Mesothelial cell of epicardium (in vitro differentiated cells): ENCODE results near the gene SRPK2. TPM values are rescaled to one million over a fixed set of nuclear protein-coding genes. Genes with fewer than 3 reads are reported as not detected.

Source experiments
- DNase-seq, 2 experiments: peaks; one replicate each; pipeline ENCODE4 v3.0.0; 2021; ENCODE audit warnings: low spot score in 2 of 2; ENCODE audit not compliant: unreplicated experiment in 2 of 2
- H3K27ac Mint-ChIP-seq: 2 replicates; pipeline ENCODE4 v1.8.0; 2021; ENCODE audit warnings: mixed read lengths
- H3K27me3 Mint-ChIP-seq: 2 replicates; pipeline ENCODE4 v1.8.0; 2021; ENCODE audit warnings: low read depth, mixed read lengths
- H3K36me3 Mint-ChIP-seq: 2 replicates; pipeline ENCODE4 v1.8.0; 2021; ENCODE audit warnings: mixed read lengths
- H3K4me1 Mint-ChIP-seq: 2 replicates; pipeline ENCODE4 v1.8.0; 2021; ENCODE audit warnings: mixed read lengths
- H3K4me3 Mint-ChIP-seq: 2 replicates; pipeline ENCODE4 v1.8.0; 2021; ENCODE audit warnings: mild to moderate bottlenecking, moderate library complexity, mixed read lengths
- H3K9me3 Mint-ChIP-seq: 2 replicates; pipeline ENCODE4 v1.8.0; 2021; ENCODE audit warnings: mixed read lengths
- CTCF ChIP-seq: fragments of 200-600 bp; sonication (generic); IDR thresholded peaks from one replicate; pipeline ENCODE4 v1.5.0; 2021; ENCODE audit warnings: antibody characterized with exemption; ENCODE audit not compliant: unreplicated experiment
- total RNA-seq: library from RNA; stranded (reverse); gene quantifications from 3 replicates; pipeline ENCODE4 v1.2.1, GENCODE V29; 2021

Gene SRPK2
- total RNA-seq, 1 donor from 2014 or later: 51.4 TPM

DNA sequence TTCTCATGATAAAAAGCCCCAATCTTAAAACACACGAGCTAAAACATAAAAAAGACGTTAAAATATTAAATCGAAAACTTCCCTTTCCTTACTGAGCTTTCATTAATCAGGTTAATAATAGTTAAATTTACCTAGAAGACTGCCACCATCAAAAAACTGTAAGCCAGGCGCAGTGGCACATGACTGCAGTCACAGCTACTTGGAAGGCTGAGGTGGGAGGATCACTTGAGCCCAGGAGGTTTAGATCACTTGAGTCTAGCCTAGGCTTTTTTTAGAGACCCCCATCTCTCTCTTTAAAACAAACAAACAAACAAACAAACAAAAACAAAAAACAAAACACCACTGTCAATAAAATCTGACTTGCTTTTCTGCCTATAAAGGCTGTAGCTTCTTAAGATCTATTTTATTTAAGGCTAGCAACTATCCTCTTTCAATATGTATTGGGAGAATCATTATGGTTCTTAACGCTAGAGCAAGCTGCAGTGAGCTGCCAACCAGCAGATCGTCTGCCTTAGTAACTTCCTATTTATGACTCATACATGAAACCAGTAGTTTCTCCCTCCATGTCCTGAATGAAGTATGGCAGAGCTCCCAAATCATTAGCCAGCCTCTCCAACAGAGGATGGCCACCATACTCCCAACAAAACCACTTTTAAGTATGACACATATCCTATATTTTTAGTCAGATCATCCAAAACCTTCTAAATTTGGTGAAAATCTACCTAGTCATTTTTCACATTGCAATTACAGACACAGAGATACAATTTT, 163.7 kb downstream of the SRPK2 start:
- Mint-ChIP-seq H3K4me1 (peaks cover 17% of the 10 kb centered on the region), H3K36me3 (peaks cover 13% of the 10 kb centered on the region), H3K4me3 (no peak overlapping the region), H3K27me3 (no peaks in the 10 kb centered on the region), H3K27ac (peak overlapping the region; percentile 72), H3K9me3 (peaks cover 9% of the 10 kb centered on the region)
- no peak for TF ChIP-seq CTCF
- no peak for DNase-seq

GRCh38 chr7:105222953-105223352, 165.8 kb downstream of the SRPK2 start:
- TF ChIP-seq CTCF: no peak
- Mint-ChIP-seq H3K27ac (peak overlapping the region; percentile 1), H3K27me3 (no peaks in the 10 kb centered on the region), H3K9me3 (peaks cover 9% of the 10 kb centered on the region), H3K4me3 (no peak overlapping the region), H3K36me3 (peaks cover 8% of the 10 kb centered on the region), H3K4me1 (peaks cover 15% of the 10 kb centered on the region)
- DNase-seq: no peak

DNA sequence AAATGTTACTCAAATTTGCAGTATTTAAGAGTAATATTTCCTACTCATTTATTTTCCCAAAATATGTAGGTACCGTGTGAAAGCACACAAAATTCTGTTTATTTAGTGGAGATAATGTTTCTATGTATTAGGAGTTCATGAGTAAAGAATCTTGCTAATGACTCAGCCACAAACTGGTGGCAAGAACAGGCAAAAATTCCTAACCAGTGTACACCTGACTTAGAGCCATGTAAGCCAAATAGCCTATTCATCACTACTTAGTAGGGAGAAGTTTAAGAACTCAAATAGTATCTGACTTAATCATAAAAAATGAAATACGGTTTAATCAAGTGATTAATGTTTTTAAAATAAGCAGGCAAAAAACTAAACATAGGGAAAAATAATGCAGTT, 169.0 kb downstream of the SRPK2 start:
- Mint-ChIP-seq H3K36me3 (peaks cover 7% of the 10 kb centered on the region), H3K27ac (no peak overlapping the region), H3K27me3 (no peaks in the 10 kb centered on the region), H3K9me3 (peaks cover 8% of the 10 kb centered on the region), H3K4me1 (peaks cover 13% of the 10 kb centered on the region), H3K4me3 (no peak overlapping the region)
- DNase-seq: no peak
- TF ChIP-seq CTCF: no peak

- Mint-ChIP-seq H3K9me3 (peaks cover 10% of the 10 kb centered on the region), H3K27ac (no peak overlapping the region), H3K36me3 (peaks cover 8% of the 10 kb centered on the region), H3K27me3 (no peaks in the 10 kb centered on the region), H3K4me1 (peaks cover 13% of the 10 kb centered on the region), H3K4me3 (no peak overlapping the region)
- no peak for DNase-seq
- TF ChIP-seq CTCF: no peak
Observed at GRCh38 chr7:105218939-105219770, 169.6 kb downstream of the SRPK2 start.

DNA sequence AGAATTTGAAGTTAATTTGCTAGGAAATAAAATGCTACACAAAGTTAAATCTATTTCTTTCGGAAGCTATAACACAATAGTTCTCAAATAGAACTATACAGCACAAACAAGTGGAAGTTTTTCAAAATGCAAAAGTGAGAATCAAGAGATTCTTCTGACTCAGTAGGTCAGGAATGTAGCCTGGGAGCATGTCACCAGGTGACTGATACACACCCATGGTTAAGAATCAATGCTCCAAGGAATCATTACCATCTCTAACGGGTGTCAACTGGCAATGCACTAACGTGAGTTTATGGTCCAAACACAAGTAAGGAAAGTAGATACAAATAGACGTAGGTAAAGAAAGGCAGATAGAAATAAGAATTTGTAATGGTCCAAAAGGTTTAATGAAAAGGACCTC, 170.5 kb downstream of the SRPK2 start:
- Mint-ChIP-seq H3K36me3 (peaks cover 8% of the 10 kb centered on the region), H3K27ac (no peak overlapping the region)

More for the DNA sequence above, 170.5 kb downstream of the SRPK2 start:
- no peak overlapping the region for H3K4me3 Mint-ChIP-seq
- H3K4me1 Mint-ChIP-seq: peaks cover 10% of the 10 kb centered on the region
- peaks cover 10% of the 10 kb centered on the region for H3K9me3 Mint-ChIP-seq
- H3K27me3 Mint-ChIP-seq: no peaks in the 10 kb centered on the region
- no peak for DNase-seq
- TF ChIP-seq CTCF: no peak
